MV-4-11 (cell line): ENCODE data around the gene ST6GAL2.

ENCODE experiments used
- DNase-seq: peaks from one replicate; lab custom pipeline; 2025; lab: John Stamatoyannopoulos, UW

Gene ST6GAL2

DNA sequence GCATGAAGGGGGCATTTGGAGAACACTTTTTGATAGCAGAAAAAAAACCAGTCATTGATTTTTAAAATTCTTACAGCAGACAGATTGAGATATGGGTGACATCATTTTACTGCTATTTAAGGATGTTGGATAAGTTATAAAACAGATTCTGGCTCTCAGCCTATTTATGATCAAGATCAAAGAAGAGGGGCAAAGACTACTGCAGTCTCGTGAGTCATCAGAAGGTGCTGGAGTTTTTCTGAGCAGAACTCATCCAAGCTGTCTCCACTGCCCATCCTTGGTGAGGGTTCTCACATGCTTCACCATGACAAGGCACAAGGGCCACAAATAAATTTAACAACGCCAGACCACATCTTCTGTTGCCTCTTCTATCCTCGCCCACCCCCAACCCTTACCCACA is 58.8 kb downstream of the ST6GAL2 start:
- no peak for DNase-seq

DNA sequence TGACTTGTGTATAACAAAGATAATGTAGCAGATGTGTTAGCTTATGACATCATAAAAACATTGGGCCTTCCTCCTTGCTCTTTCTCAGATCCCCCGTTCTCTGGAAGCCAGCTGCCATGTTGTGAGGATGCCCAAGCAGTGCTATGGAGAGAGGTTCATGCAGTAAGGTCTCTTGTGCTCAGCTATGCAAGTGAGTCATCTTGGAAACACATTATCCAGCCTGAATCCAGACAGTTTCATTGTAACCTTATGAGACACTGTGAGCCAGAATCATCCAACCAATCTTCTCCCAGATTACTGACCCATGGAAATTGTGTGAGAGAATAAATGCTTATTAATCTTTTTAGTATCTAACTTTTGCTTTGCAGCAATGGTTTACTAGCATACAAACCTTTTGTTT is 60.8 kb downstream of the ST6GAL2 start:
- DNase-seq = no peak

DNA sequence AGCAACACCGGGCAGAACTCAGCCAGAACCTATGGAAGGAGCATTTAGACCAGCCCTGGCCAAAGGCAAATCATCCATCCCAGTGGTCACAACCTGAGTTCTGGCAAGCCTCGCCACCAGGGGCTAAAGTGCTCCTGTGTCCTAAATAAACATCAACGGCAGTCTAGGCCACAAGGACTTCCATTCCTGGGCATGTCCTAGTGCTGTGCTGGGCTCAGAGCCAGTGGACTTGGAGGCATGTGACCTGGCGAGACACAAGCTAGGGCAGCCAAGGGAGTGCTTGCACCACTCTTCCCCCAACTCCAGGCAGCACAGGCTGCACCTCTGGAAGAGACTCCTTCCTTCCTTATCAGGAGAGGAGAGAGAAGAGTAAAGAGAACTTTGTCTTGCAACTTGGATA is 69.0 kb downstream of the ST6GAL2 start:
- DNase-seq = no peak

GRCh38 chr2:106812841-106813240 is 73.1 kb downstream of the ST6GAL2 start:
- DNase-seq = no peak

GRCh38 chr2:106812383-106812782 is 73.6 kb downstream of the ST6GAL2 start:
- no peak for DNase-seq

DNA sequence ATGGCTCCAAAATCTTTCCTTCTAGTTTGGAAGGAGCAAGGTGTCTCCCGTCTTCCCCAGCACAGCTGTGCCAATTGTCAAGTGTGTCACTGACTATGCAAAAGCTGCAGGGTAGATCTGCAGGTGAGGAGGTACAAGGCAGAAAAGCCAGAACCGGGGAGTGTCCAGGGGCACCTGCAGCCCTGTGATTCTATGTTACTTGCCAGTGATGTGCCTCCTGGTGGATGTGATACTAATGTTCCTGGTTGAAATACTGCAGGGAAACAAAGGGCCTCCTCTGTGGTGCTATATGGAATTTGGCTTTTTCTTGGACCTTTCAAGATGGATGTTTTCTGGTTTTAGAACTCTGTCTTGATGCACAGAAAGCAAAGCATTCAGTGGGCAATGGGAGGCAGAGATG is 80.3 kb downstream of the ST6GAL2 start:
- DNase-seq = no peak

- DNase-seq = no peak
Observed at GRCh38 chr2:106804161-106804560, 81.8 kb downstream of the ST6GAL2 start.

DNA sequence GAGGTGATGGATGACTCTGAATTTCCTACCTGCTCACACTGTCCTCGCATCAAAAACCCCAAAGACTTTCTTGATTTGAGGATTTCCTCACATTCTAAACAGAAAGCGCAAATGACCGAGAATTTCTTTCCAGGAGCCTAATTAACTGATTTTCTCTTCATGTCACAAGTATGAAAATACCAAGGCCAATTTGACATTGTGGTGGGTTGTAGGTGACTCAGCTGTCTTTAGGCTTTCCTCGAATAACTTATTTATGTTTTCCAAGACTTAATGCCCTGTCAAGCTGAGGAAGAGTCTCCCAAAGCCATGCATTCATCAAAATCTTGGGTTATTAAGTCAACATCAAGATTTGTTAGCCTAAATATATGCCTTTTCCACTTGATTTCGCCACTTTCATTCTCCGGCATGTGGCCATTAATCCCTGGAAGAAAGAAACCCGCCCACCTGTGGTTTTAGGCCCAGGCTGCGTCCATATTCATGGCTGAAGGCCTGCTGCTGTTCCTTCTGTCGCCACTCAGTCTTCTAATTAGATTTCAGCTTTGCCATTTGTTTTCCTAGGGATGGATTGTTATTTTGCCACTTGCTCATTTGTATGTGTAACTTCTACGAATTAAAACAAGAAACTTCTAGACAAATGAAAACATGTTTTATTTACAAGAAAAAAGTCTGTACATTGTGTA is 84.9 kb downstream of the ST6GAL2 start:
- no peak for DNase-seq

DNA sequence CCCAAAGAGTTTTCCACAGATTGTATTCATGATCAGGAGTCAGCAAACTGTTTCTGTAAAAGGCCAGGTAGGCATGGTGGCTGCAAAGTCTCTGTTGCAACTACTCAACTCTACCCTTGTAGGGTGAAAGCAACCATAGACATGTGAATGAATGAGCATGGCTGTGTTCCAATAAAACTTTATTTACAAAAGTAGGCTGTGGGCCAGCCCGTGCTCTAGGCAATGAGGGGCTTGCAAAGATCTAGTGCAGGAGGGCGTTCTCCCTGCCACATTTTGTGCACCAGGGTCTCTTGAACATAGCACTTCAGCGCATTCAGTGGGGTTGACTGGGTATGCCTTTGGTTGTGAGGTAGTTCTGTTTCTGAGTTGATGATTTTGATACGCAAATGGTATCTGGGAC is 85.8 kb downstream of the ST6GAL2 start:
- DNase-seq = no peak

DNA sequence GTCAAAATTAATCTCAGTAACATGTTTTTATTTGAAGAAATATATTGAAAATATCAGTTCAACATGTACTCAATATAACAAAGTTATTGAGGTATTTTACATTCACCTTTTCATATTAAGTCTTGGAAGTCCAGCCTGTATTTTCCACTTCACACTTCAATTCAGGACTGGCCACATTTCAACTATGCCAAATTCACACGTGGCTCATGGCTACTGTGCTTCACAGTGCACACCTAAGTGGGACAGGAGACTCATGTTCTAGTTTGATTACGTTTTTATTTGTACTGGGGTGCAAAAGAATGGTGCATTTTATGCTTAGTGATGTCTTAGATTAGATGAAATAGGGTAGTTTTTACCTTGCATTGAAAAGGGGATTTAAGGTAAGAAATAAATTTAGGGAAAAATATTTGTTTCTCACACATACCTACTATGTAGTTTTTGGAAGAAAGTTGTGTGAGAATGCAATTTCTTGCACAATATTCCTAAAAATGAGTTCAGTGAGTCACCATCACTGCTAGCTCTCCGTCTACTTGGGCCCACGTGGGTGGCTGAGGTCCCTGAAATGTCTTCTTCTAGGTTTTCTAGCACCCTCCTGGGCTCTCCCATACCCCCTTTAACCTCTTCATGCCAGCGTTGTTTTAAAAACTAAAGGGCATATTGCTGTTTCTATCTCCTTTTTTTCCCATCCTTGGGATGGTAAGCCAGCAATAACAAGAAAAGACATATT is 87.0 kb downstream of the ST6GAL2 start:
- no peak for DNase-seq

- DNase-seq = no peak
Observed at GRCh38 chr2:106797494-106797893, 88.5 kb downstream of the ST6GAL2 start.

DNA sequence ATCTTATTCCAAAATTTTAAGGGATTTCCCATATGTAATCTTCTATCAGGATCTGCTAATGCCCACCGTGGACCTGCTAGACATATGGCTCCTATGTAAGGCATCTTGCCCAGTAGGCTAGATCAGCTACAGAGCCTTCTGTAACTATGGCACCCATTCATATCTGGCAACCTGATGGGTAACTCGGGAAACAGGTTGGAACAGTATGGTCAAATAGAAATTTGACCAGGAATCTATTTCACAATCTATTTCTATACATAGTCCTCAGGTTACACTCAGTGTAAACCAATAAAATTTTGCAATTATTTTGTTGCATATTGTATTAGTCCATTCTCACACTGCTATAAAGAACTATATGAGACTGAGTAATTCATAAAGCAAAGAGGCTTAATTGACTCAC is 93.3 kb downstream of the ST6GAL2 start:
- DNase-seq = no peak

DNA sequence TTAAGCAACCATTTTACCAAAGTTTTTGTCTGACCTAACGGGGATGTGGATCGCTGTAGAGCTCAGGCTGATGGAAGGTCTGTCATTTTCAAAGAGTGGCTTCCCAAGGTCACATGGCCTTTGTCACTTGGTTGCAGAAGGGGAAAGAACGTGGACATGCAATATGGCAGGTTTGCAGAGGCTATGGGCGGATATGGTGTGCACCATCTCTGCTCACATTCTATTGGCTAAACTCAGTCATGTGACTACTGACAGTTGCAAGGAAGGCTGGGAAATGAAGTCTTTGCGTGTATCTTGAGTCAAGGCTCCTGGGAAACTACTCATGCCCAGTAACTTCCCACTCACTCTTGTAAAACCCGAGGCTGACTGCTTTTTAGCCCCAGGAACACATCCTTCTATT is 96.8 kb downstream of the ST6GAL2 start:
- no peak for DNase-seq

GRCh38 chr2:106782681-106783080 is 103.3 kb downstream of the ST6GAL2 start:
- no peak for DNase-seq

- no peak for DNase-seq
Observed at GRCh38 chr2:106781196-106781595, 104.8 kb downstream of the ST6GAL2 start.

GRCh38 chr2:106771811-106772210 is 114.2 kb downstream of the ST6GAL2 start:
- no peak for DNase-seq

DNA sequence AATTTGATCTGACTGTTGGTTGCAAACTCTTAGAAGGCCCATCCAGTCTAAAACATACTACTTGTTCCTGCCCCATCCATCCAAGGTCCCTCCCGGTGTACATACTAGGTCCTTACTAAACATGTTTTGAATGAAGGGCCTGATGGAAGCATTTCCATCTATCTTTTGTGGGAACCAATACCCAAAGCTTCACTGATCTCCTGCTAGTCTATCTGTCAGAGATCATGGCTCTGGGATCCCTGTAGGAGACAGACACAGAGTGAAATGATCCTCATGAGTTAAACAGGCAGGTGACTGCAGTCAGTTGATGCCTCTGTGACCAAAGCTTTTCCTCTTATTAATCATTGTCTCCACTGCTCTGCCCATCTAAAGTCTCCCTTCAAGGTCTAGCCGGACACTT is 115.0 kb downstream of the ST6GAL2 start:
- no peak for DNase-seq

GRCh38 chr2:106764614-106765013 is 121.4 kb downstream of the ST6GAL2 start:
- no peak for DNase-seq

GRCh38 chr2:106759966-106760365 is 126.0 kb downstream of the ST6GAL2 start:
- no peak for DNase-seq

- no peak for DNase-seq
Observed at GRCh38 chr2:106758901-106759497, 127.0 kb downstream of the ST6GAL2 start.
